PC-3 (cell line): Measurements from ENCODE around the gene PKN1. TPM values are rescaled to one million over a fixed set of nuclear protein-coding genes. Genes with fewer than 3 reads are reported as not detected.

Experiments used
- ATAC-seq: fragments of 200-7000 bp; cut with Tn5 transposase; 2 replicates; pipeline ENCODE4 v1.9.1; 2020; ENCODE audit warnings: mild to moderate bottlenecking, moderate library complexity
- BruUV-seq: library from RNA; stranded (reverse); fragments of 400-500 nt; replicated peaks from 2 replicates; lab custom pipeline; 2021; lab: Mats Ljungman, UMichigan
- CTCF ChIA-PET: fragments of 300-600 bp; sonication (Branson Sonifier 250); formaldehyde crosslinking; loops from one replicate; lab custom pipeline; 2022; ENCODE audit warnings: antibody characterized with exemption; lab: Charles Lee
- POLR2A ChIA-PET: fragments of 300-600 bp; sonication (Branson Sonifier 250); formaldehyde crosslinking; loops from one replicate; lab custom pipeline; 2022; ENCODE audit warnings: antibody characterized with exemption; ENCODE audit not compliant: unreplicated experiment; lab: Charles Lee
- DNase-seq: peaks from one replicate; pipeline ENCODE4 v3.0.0-alpha.2; 2015
- H2AFZ ChIP-seq: fragments of 300-600 bp; sonication (generic); 2 replicates; pipeline ENCODE4 v1.6.0; 2016; ENCODE audit warnings: antibody characterized with exemption, low read length
- H3F3A ChIP-seq: fragments of 300-600 bp; sonication (generic); one replicate; pipeline ENCODE4 v1.6.0; 2017; ENCODE audit warnings: antibody characterized with exemption, low read length, control low read depth, mild to moderate bottlenecking; ENCODE audit not compliant: unreplicated experiment
- H3K27ac ChIP-seq: fragments of 300-600 bp; sonication (generic); 2 replicates; pipeline ENCODE4 v1.5.1; 2016; ENCODE audit warnings: mild to moderate bottlenecking, low read length
- H3K27me3 ChIP-seq: fragments of 300-600 bp; sonication (generic); 2 replicates; pipeline ENCODE4 v1.6.1; 2016; ENCODE audit warnings: low read length, mixed read lengths
- H3K36me3 ChIP-seq: fragments of 300-600 bp; sonication (generic); 2 replicates; pipeline ENCODE4 v1.6.1; 2016; ENCODE audit warnings: low read depth, mixed run types, low read length, mixed read lengths
- H3K4me1 ChIP-seq: fragments of 300-600 bp; sonication (generic); 2 replicates; pipeline ENCODE4 v1.5.1; 2016; ENCODE audit warnings: low read length; ENCODE audit not compliant: insufficient read depth
- H3K4me2 ChIP-seq: fragments of 300-600 bp; sonication (generic); 2 replicates; pipeline ENCODE4 v1.6.0; 2016; ENCODE audit warnings: low read length
- H3K4me3 ChIP-seq: fragments of 300-600 bp; sonication (generic); 2 replicates; pipeline ENCODE4 v1.5.1; 2016; ENCODE audit warnings: mild to moderate bottlenecking, low read length, mixed read lengths
- H3K79me2 ChIP-seq: fragments of 300-600 bp; sonication (generic); 2 replicates; pipeline ENCODE4 v1.6.1; 2017; ENCODE audit warnings: low read length, mixed read lengths
- H3K9ac ChIP-seq: fragments of 300-600 bp; sonication (generic); 2 replicates; pipeline ENCODE4 v1.6.0; 2016; ENCODE audit warnings: mild to moderate bottlenecking, low read length
- H3K9me2 ChIP-seq: fragments of 300-600 bp; sonication (generic); replicated peaks from 2 replicates; pipeline ENCODE4 v1.6.1; 2016; ENCODE audit warnings: mixed run types, low read length, mixed read lengths
- H3K9me3 ChIP-seq: fragments of 300-600 bp; sonication (generic); 2 replicates; pipeline ENCODE4 v1.6.1; 2016; ENCODE audit warnings: low read length, mixed read lengths
- H4K20me1 ChIP-seq: fragments of 300-600 bp; sonication (generic); 2 replicates; pipeline ENCODE4 v1.6.1; 2016; ENCODE audit warnings: low read length, mixed read lengths
- EZH2 ChIP-seq: fragments of 300-600 bp; sonication (generic); IDR thresholded peaks from one replicate; pipeline ENCODE4 v1.6.1; 2017; ENCODE audit warnings: antibody characterized with exemption, mild to moderate bottlenecking, low read length; ENCODE audit not compliant: unreplicated experiment
- EZH2phosphoT487 ChIP-seq: fragments of 300-600 bp; sonication (generic); IDR thresholded peaks from 2 replicates; pipeline ENCODE4 v1.6.1; 2018; ENCODE audit warnings: mild to moderate bottlenecking, antibody characterized with exemption, low read length, borderline replicate concordance
- intact Hi-C: fragments of 100-400 bp; cut with micrococcal nuclease; formaldehyde crosslinking; loops from 2 replicates; pipeline ENCODE4 v1.9.0; 2023
- total RNA-seq: library from RNA; depleted of rRNA; stranded (reverse); fragments of >200 nt; gene quantifications from 2 replicates; pipeline ENCODE4 v1.2.3, GENCODE V29; 2014
- TF ChIP-seq, protein P1 (sequence below): fragments of 300-600 bp; sonication (generic); conservative IDR thresholded peaks from 2 replicates; pipeline ENCODE4 v1.5.1; 2017; ENCODE audit warnings: antibody characterized with exemption, low read depth, mild to moderate bottlenecking, low read length

Gene PKN1
- total RNA-seq, 1 experiment from 2014 or later: 186 TPM

DNA sequence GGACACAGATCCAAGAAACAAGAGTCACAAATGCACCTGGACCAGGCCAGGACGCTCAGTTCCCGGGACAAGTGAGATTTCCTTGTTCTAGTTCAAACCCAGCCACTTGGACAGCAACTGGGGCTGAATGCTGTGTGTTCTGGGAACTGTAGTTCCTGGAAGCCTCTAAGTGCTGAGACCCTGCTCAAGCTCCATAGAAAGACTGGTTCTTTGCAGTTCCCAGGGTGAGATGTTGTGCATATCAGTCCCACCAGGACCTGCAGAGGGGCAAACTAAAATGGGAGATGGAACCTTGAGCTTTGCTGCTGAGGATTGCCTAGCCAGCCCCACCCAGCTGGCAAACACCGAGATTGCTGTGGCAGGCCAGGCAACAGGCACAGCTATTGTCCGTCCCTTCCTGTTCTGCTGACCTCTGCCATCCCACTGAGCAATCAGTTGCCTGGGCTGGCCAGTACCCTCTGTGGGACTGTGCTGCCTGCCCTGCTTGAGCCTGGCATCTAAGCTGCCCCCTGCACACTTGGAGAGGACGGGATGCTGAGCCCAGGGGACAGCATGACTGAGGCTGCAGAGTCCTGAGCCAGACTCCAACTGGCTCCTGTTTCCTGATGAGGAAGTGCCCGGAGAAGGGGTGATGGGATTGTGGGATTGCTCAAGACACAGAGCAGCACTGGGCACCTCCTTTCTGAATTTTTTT, 64.3 kb downstream of the PKN1 start:
- H3K27me3 ChIP-seq: no peaks in the 10 kb centered on the region
- peaks cover 8% of the 10 kb centered on the region; the same call in 1 of the 2 replicates for H3K36me3 ChIP-seq
- intact Hi-C loops: loop anchor here (2.0 kb wide), 1 partner anchor 31 kb away; the partner anchor contains the start of gene TECR
- no TSS peak for BruUV-seq
- TF ChIP-seq EZH2 (no peak), EZH2phosphoT487 (no peak)
- TF ChIP-seq, protein P1, sequence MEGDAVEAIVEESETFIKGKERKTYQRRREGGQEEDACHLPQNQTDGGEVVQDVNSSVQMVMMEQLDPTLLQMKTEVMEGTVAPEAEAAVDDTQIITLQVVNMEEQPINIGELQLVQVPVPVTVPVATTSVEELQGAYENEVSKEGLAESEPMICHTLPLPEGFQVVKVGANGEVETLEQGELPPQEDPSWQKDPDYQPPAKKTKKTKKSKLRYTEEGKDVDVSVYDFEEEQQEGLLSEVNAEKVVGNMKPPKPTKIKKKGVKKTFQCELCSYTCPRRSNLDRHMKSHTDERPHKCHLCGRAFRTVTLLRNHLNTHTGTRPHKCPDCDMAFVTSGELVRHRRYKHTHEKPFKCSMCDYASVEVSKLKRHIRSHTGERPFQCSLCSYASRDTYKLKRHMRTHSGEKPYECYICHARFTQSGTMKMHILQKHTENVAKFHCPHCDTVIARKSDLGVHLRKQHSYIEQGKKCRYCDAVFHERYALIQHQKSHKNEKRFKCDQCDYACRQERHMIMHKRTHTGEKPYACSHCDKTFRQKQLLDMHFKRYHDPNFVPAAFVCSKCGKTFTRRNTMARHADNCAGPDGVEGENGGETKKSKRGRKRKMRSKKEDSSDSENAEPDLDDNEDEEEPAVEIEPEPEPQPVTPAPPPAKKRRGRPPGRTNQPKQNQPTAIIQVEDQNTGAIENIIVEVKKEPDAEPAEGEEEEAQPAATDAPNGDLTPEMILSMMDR: no peak
- peaks cover 34% of the 10 kb centered on the region for H3K79me2 ChIP-seq
- peaks cover 5% of the 10 kb centered on the region for H3F3A ChIP-seq
- CTCF ChIA-PET: interaction anchor here (2.2 kb wide), 1 partner anchor 8 kb away, joined by 15 read pairs; no protein-coding TSS in a partner anchor
- peak overlapping the region; percentile 56; the same call in 1 of the 2 replicates for H3K4me3 ChIP-seq
- H3K4me2 ChIP-seq: peak overlapping the region; percentile 77
- POLR2A ChIA-PET: interaction anchor here (0.6 to 1.8 kb wide), 6 partner anchors 9 to 361 kb away, joined by 4 to 16 read pairs (median 10); partner anchors contain the start of gene DNAJB1
- H4K20me1 ChIP-seq: peaks cover 18% of the 10 kb centered on the region
- DNase-seq (peak; percentile 50), ATAC-seq (peak; percentile 18)
- no peaks in the 10 kb centered on the region for H3K9me2 ChIP-seq
- H2AFZ ChIP-seq: peak overlapping the region; percentile 75
- peak overlapping the region; percentile 66 for H3K9ac ChIP-seq
- H3K9me3 ChIP-seq: no peaks in the 10 kb centered on the region
- H3K4me1 ChIP-seq: peaks cover 28% of the 10 kb centered on the region
- peak overlapping the region; percentile 76 for H3K27ac ChIP-seq

DNA sequence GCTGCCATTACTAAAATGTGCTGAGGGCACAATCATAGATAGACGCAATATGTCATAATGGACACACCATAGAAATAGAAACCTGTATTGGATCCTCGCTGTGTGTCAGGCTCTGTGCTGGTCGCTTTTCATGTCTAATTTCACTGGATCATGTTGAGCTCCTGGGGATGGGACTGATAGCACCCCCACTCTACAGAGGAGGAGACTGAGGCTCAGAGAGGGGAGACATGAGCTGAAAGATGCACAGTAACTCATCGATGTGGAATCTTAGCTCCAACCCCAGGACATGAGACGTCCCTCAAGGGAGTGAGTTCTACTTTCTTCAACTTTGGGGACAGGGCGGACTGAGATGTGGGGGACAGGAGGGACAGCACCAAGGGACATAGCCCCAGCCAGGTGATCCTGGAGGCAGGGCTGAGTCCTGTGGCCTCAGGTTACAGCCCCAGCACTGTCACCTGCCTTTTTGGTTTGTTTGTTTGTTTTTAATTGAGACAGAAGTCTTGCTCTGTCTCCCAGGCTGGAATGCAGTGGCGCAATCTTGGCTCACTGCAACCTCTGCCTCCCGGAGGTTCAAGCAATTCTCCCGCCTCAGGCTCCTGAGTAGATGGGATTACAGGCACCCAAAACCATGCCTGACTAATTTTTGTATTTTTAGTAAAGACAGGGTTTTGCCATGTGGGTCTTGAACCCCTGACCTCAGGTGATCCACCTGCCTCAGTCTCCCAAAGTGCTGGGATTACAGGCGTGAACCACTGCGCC, 69.4 kb downstream of the PKN1 start:
- Histone ChIP-seq H3K79me2 (no peaks in the 10 kb centered on the region), H3K4me2 (peak overlapping the region; percentile 8; the same call in 1 of the 2 replicates), H2AFZ (0 out of 2 replicates have a peak overlapping the region, but pooled peaks have one; percentile 7), H3K9me3 (no peaks in the 10 kb centered on the region), H3K36me3 (no peaks in the 10 kb centered on the region), H3K27ac (no peak overlapping the region), H3K9ac (no peak overlapping the region), H3K27me3 (no peaks in the 10 kb centered on the region), H3K4me1 (peaks cover 51% of the 10 kb centered on the region), H3K9me2 (no peaks in the 10 kb centered on the region), H3K4me3 (no peak overlapping the region), H3F3A (peaks cover 13% of the 10 kb centered on the region), H4K20me1 (no peaks in the 10 kb centered on the region)
- ATAC-seq (no peak), DNase-seq (peak; percentile 76)
- ChIA-PET POLR2A (no interaction called here), CTCF (no interaction called here)
- intact Hi-C loops: no loop called here
- BruUV-seq: no TSS peak
- TF ChIP-seq EZH2: no peak
- TF ChIP-seq, protein P1: no peak
- TF ChIP-seq EZH2phosphoT487: no peak
